ENCODE data around the gene ZNF335.
"Not testable (repeated sequence)": the region's sequence is repeated elsewhere in the genome, so short reads cannot be mapped to it uniquely, and the experiment has no call there.

The ZNF335 gene

DNA sequence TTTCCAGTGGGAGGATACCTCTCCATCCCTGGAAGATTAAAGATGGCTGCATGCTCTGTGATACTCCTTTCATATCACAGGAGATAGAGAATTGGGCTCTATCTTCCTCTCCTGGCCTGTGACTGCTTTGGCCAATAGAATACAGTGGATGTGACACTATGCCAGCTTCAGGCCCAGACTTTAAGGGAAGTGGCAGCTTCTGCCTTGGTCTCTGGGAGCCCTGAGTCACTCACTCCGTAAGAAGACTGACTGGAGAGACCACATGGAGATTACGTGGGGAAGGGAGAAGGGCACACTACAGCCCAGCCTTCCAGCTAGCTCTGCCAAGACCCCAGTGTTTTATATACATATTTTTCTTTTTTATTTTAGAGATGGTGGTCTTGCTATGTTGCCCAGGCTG, 26.3 kb upstream of the ZNF335 start:
- no peak overlapping the region for H2BK15ac ChIP-seq (ENCODE audit: low read length)
- no peak overlapping the region for H3K14ac ChIP-seq (ENCODE audit: low read length)
- peaks cover 3 to 7% of the 10 kb centered on the region in 2 donors for H3K4me1 ChIP-seq (ENCODE audit: control insufficient read depth in 2 of 2, insufficient read depth in 1 of 2, low read depth in 1 of 2, low read length in 2 of 2)
- H3K4ac ChIP-seq (ENCODE audit: low read length) = no peak overlapping the region
- no peak overlapping the region for H2BK12ac ChIP-seq (ENCODE audit: low read length)
- no peak overlapping the region for H2BK120ac ChIP-seq (ENCODE audit: low read depth, low read length)
- no peak overlapping the region for H4K91ac ChIP-seq (ENCODE audit: low read depth, low read length, poor library complexity)
- no peaks in the 10 kb centered on the region for H3K79me1 ChIP-seq (ENCODE audit: low read depth, low read length)
- no peak overlapping the region for H3K4me2 ChIP-seq (ENCODE audit: insufficient read depth, low read length, poor library complexity, severe bottlenecking)
- H3K23ac ChIP-seq (ENCODE audit: low read depth, low read length, poor library complexity) = no peak overlapping the region
- H2AK5ac ChIP-seq (ENCODE audit: low read depth, low read length) = no peak overlapping the region
- no peak overlapping the region for H2AFZ ChIP-seq (ENCODE audit: low read length)
- DNase-seq (ENCODE audit: low spot score) = no peak
- no peak overlapping the region for H2BK5ac ChIP-seq (ENCODE audit: low read length)
- no peak overlapping the region for H4K8ac ChIP-seq (ENCODE audit: low read depth, low read length)
- H3K9me3 ChIP-seq (replicated peaks in 1 of 2; ENCODE audit: control insufficient read depth in 2 of 2, insufficient read depth in 1 of 2, low read depth in 1 of 2, low read length in 2 of 2) = no peaks in the 10 kb centered on the region
- H3K36me3 ChIP-seq (replicated peaks in 1 of 2; ENCODE audit: control insufficient read depth in 2 of 2, insufficient read depth in 2 of 2, low read length in 2 of 2) = no peaks in the 10 kb centered on the region
- no peak overlapping the region for H3K9ac ChIP-seq (ENCODE audit: low read depth, low read length, poor library complexity)
- H3K27me3 ChIP-seq (ENCODE audit: control insufficient read depth in 3 of 3, insufficient read depth in 3 of 3, low read depth in 1 of 3, low read length in 3 of 3) = peaks cover 0 to 33% (median 0%) of the 10 kb centered on the region in 3 experiments
- no peak overlapping the region for H3K18ac ChIP-seq (ENCODE audit: low read length)
- H3K27ac ChIP-seq (replicated peaks; ENCODE audit: low read length) = no peak overlapping the region
- WGBS, 2 donors (ENCODE audit: extremely low coverage in 2 of 2, insufficient read length in 2 of 2, insufficient replicate concordance in 1 of 2) = no CpG with 5 or more reads among the region's 2 CpGs
- no peak overlapping the region for H3K4me3 ChIP-seq (ENCODE audit: low read length in 2 of 2)

DNA sequence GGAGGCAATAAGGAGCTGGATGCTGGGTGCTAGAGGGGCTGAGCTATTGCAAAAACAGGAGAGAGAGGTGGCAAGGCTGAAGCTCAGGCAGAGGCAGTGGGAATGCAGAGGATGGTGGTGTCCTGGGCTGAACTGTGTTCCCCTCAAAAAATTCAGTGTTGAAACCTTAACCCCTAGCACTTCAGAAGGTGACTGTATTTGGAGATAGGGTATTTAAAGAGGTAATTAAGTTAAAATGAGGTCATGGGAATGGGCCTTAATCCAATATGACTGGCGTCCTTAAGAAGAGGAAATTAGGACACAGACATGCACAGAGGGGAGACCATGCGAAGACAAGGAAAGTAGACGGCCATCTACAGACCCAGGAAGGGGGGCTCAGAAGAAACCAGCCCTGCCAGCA, 25.2 kb upstream of the ZNF335 start:
- H3K14ac ChIP-seq (ENCODE audit: low read length) = peak overlapping the region; percentile 25
- no CpG with 5 or more reads among the region's 3 CpGs for WGBS, 2 donors (ENCODE audit: extremely low coverage in 2 of 2, insufficient read length in 2 of 2, insufficient replicate concordance in 1 of 2)

DNA sequence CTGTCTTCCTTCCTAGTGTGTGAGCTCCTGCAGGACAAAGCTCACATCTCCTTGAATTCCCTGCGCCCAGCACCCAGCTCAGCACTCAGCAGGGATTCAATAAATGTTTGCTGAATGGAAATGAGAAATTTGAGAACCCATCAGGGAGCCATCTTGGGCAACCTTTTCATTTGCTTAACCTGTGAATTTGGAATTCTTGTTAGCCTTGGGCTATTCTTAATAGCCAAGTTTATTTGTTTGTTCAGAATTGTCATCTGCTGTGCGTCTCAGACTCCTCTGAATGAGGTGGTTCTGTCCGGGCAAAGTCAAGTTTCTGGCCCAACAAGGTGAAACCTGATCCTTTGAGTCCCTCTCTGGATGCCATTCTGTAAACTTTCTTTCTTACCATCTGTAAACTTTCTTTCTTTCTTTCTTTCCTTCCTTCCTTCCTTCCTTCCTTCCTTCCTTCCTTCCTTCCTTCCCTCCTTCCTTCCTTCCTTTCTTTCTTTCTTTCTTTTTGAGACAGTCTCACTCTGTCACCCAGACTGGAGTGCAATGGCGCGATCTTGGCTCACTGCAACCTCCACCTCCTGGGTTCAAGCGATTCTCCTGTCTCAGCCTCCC, 23.6 kb upstream of the ZNF335 start:
- H3K79me1 ChIP-seq (ENCODE audit: low read depth, low read length); H2BK15ac ChIP-seq (ENCODE audit: low read length); H2BK12ac ChIP-seq (ENCODE audit: low read length); H2AK5ac ChIP-seq (ENCODE audit: low read depth, low read length); H2BK120ac ChIP-seq (ENCODE audit: low read depth, low read length); H3K36me3 ChIP-seq (replicated peaks in 1 of 2; ENCODE audit: control insufficient read depth in 2 of 2, insufficient read depth in 2 of 2, low read length in 2 of 2); H3K14ac ChIP-seq (ENCODE audit: low read length); H3K4me1 ChIP-seq (ENCODE audit: control insufficient read depth in 2 of 2, insufficient read depth in 1 of 2, low read depth in 1 of 2, low read length in 2 of 2); H3K23ac ChIP-seq (ENCODE audit: low read depth, low read length, poor library complexity); H3K18ac ChIP-seq (ENCODE audit: low read length); H3K27ac ChIP-seq (replicated peaks; ENCODE audit: low read length); H3K9me3 ChIP-seq (replicated peaks in 1 of 2; ENCODE audit: control insufficient read depth in 2 of 2, insufficient read depth in 1 of 2, low read depth in 1 of 2, low read length in 2 of 2); H4K91ac ChIP-seq (ENCODE audit: low read depth, low read length, poor library complexity); H3K9ac ChIP-seq (ENCODE audit: low read depth, low read length, poor library complexity); DNase-seq (ENCODE audit: low spot score); H3K4me2 ChIP-seq (ENCODE audit: insufficient read depth, low read length, poor library complexity, severe bottlenecking); H3K4ac ChIP-seq (ENCODE audit: low read length); H2BK5ac ChIP-seq (ENCODE audit: low read length); H3K4me3 ChIP-seq (ENCODE audit: low read length in 2 of 2); H2AFZ ChIP-seq (ENCODE audit: low read length); H4K8ac ChIP-seq (ENCODE audit: low read depth, low read length): not testable (repeated sequence)
- no CpG with 5 or more reads among the region's 6 CpGs for WGBS, 2 donors (ENCODE audit: extremely low coverage in 2 of 2, insufficient read length in 2 of 2, insufficient replicate concordance in 1 of 2)
- peaks cover 0 to 30% (median 0%) of the 10 kb centered on the region in 3 experiments for H3K27me3 ChIP-seq (ENCODE audit: control insufficient read depth in 3 of 3, insufficient read depth in 3 of 3, low read depth in 1 of 3, low read length in 3 of 3)

More for the DNA sequence above, 25.2 kb upstream of the ZNF335 start:
- H3K4me1 ChIP-seq (ENCODE audit: control insufficient read depth in 2 of 2, insufficient read depth in 1 of 2, low read depth in 1 of 2, low read length in 2 of 2) = peaks cover 4 to 7% of the 10 kb centered on the region in 2 donors
- no peak overlapping the region for H3K4me2 ChIP-seq (ENCODE audit: insufficient read depth, low read length, poor library complexity, severe bottlenecking)
- no peak overlapping the region for H3K4ac ChIP-seq (ENCODE audit: low read length)
- H2BK5ac ChIP-seq (ENCODE audit: low read length) = no peak overlapping the region
- no peak overlapping the region for H3K18ac ChIP-seq (ENCODE audit: low read length)
- no peaks in the 10 kb centered on the region for H3K79me1 ChIP-seq (ENCODE audit: low read depth, low read length)
- no peak overlapping the region for H2AFZ ChIP-seq (ENCODE audit: low read length)
- no peak overlapping the region for H2BK120ac ChIP-seq (ENCODE audit: low read depth, low read length)
- H2BK15ac ChIP-seq (ENCODE audit: low read length) = no peak overlapping the region
- H3K9me3 ChIP-seq (replicated peaks in 1 of 2; ENCODE audit: control insufficient read depth in 2 of 2, insufficient read depth in 1 of 2, low read depth in 1 of 2, low read length in 2 of 2) = no peaks in the 10 kb centered on the region
- H3K4me3 ChIP-seq (ENCODE audit: low read length in 2 of 2) = no peak overlapping the region
- H4K91ac ChIP-seq (ENCODE audit: low read depth, low read length, poor library complexity) = no peak overlapping the region
- H3K27ac ChIP-seq (replicated peaks; ENCODE audit: low read length) = no peak overlapping the region
- DNase-seq (ENCODE audit: low spot score) = no peak
- no peak overlapping the region for H2AK5ac ChIP-seq (ENCODE audit: low read depth, low read length)
- no peak overlapping the region for H2BK12ac ChIP-seq (ENCODE audit: low read length)
- H3K36me3 ChIP-seq (replicated peaks in 1 of 2; ENCODE audit: control insufficient read depth in 2 of 2, insufficient read depth in 2 of 2, low read length in 2 of 2) = no peaks in the 10 kb centered on the region
- no peak overlapping the region for H3K23ac ChIP-seq (ENCODE audit: low read depth, low read length, poor library complexity)
- H3K9ac ChIP-seq (ENCODE audit: low read depth, low read length, poor library complexity) = no peak overlapping the region
- H3K27me3 ChIP-seq (ENCODE audit: control insufficient read depth in 3 of 3, insufficient read depth in 3 of 3, low read depth in 1 of 3, low read length in 3 of 3) = peaks cover 0 to 33% (median 0%) of the 10 kb centered on the region in 3 experiments
- no peak overlapping the region for H4K8ac ChIP-seq (ENCODE audit: low read depth, low read length)

DNA sequence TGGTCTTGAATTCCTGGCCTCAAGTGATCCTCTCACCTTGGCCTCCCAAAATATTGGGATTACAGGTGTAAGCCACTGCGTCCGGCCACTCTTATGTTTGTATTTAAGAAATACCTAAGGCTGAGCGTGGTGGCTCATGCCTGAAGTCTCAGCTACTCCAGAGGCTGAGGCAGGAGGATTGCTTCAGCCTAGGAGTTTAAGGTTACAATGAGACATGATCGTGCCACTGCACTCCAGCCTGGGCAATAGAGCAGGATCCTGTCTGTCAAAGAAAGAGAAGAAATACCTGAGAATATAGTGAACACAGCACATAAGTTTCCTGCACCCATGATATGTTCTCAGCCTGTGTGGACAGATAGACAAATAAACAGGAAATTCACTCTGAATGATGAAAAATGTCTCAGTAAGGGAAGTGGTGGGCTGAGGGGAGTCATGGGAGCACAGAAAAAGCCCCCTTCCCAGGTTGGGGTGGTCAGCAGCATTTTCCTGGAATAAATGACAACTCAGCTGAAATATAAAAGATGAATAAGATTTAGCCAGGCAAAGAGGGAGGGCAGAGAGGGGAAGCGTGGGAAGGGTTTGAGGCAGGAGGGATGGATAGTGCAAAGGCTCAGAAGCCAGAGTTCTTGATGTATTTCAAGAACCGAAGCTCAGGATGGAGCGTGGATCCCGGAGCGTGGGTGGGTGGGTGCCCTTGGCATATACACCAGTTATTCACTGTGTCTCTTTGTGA, 22.9 kb upstream of the ZNF335 start:
- Histone ChIP-seq H3K18ac (ENCODE audit: low read length) (no peak overlapping the region), H4K91ac (ENCODE audit: low read depth, low read length, poor library complexity) (no peak overlapping the region)
- no CpG with 5 or more reads among the region's 9 CpGs for WGBS, 2 donors (ENCODE audit: extremely low coverage in 2 of 2, insufficient read length in 2 of 2, insufficient replicate concordance in 1 of 2)

More for the DNA sequence above, 22.9 kb upstream of the ZNF335 start:
- Histone ChIP-seq H3K36me3 (replicated peaks in 1 of 2; ENCODE audit: control insufficient read depth in 2 of 2, insufficient read depth in 2 of 2, low read length in 2 of 2) (no peaks in the 10 kb centered on the region), H2BK15ac (ENCODE audit: low read length) (no peak overlapping the region), H2AFZ (ENCODE audit: low read length) (no peak overlapping the region), H4K8ac (ENCODE audit: low read depth, low read length) (no peak overlapping the region), H3K27me3 (ENCODE audit: control insufficient read depth in 3 of 3, insufficient read depth in 3 of 3, low read depth in 1 of 3, low read length in 3 of 3) (peaks cover 0 to 26% (median 0%) of the 10 kb centered on the region in 3 experiments), H3K9me3 (replicated peaks in 1 of 2; ENCODE audit: control insufficient read depth in 2 of 2, insufficient read depth in 1 of 2, low read depth in 1 of 2, low read length in 2 of 2) (no peaks in the 10 kb centered on the region), H2BK5ac (ENCODE audit: low read length) (no peak overlapping the region), H3K4me1 (ENCODE audit: control insufficient read depth in 2 of 2, insufficient read depth in 1 of 2, low read depth in 1 of 2, low read length in 2 of 2) (peaks cover 0 to 4% of the 10 kb centered on the region in 2 donors), H2AK5ac (ENCODE audit: low read depth, low read length) (no peak overlapping the region), H3K9ac (ENCODE audit: low read depth, low read length, poor library complexity) (no peak overlapping the region), H3K23ac (ENCODE audit: low read depth, low read length, poor library complexity) (no peak overlapping the region), H3K4me2 (ENCODE audit: insufficient read depth, low read length, poor library complexity, severe bottlenecking) (no peak overlapping the region), H3K4ac (ENCODE audit: low read length) (no peak overlapping the region), H3K27ac (replicated peaks; ENCODE audit: low read length) (no peak overlapping the region), H3K4me3 (ENCODE audit: low read length in 2 of 2) (no peak overlapping the region), H2BK120ac (ENCODE audit: low read depth, low read length) (no peak overlapping the region), H2BK12ac (ENCODE audit: low read length) (no peak overlapping the region), H3K79me1 (ENCODE audit: low read depth, low read length) (no peaks in the 10 kb centered on the region), H3K14ac (ENCODE audit: low read length) (no peak overlapping the region)
- DNase-seq (ENCODE audit: low spot score) = no peak

Measured in neuronal stem cell (in vitro differentiated cells).